IMR-90 (cell line): Measurements from ENCODE around the gene C16orf87. TPM values are rescaled to one million over a fixed set of nuclear protein-coding genes. Genes with fewer than 3 reads are reported as not detected.

Source experiments
- ATAC-seq: fragments of 200-7000 bp; cut with Tn5 transposase; 2 replicates; pipeline ENCODE4 v1.9.1; 2020; ENCODE audit warnings: low read depth, mild to moderate bottlenecking, moderate library complexity
- BruUV-seq: library from RNA; stranded (reverse); fragments of 400-500 nt; replicated peaks from 2 replicates; lab custom pipeline; 2021; lab: Mats Ljungman, UMichigan
- CTCF ChIA-PET: fragments of 300-600 bp; formaldehyde crosslinking; extraction: SDS; loops from one replicate; lab custom pipeline; 2021; ENCODE audit warnings: antibody characterized with exemption; lab: Yijun Ruan, JAX
- POLR2A ChIA-PET: fragments of 300-600 bp; sonication (Branson Sonifier 250); formaldehyde crosslinking; loops from one replicate; lab custom pipeline; 2022; ENCODE audit warnings: antibody characterized with exemption; ENCODE audit not compliant: unreplicated experiment; lab: Charles Lee
- DNase-seq: peaks from one replicate; pipeline ENCODE4 v3.0.0; 2013
- H2AFZ ChIP-seq: replicated peaks from 2 replicates; pipeline ENCODE3; 2013; ENCODE audit warnings: low read length, mild to moderate bottlenecking; ENCODE audit not compliant: poor library complexity
- H2AK5ac ChIP-seq: 2 replicates; pipeline ENCODE4 v1.6.1; 2013; ENCODE audit warnings: low read depth, low read length, inconsistent platforms
- H2AK9ac ChIP-seq: replicated peaks from 2 replicates; pipeline ENCODE3; 2013; ENCODE audit warnings: mild to moderate bottlenecking, low read depth, low read length, moderate library complexity; ENCODE audit not compliant: poor library complexity
- H2BK120ac ChIP-seq: 2 replicates; pipeline ENCODE4 v1.6.1; 2013; ENCODE audit warnings: low read depth, low read length, inconsistent platforms
- H2BK15ac ChIP-seq: 3 replicates; pipeline ENCODE4 v1.6.1; 2013; ENCODE audit warnings: low read depth, low read length, inconsistent platforms
- H2BK20ac ChIP-seq: 2 replicates; pipeline ENCODE4 v1.6.1; 2013; ENCODE audit warnings: low read depth, mild to moderate bottlenecking, inconsistent platforms, low read length, moderate library complexity
- H2BK5ac ChIP-seq: 2 replicates; pipeline ENCODE4 v1.6.1; 2013; ENCODE audit warnings: mild to moderate bottlenecking, low read depth, low read length, inconsistent platforms; ENCODE audit not compliant: poor library complexity, severe bottlenecking
- H3K14ac ChIP-seq: replicated peaks from 2 replicates; pipeline ENCODE4 v1.6.1; 2013; ENCODE audit warnings: low read depth, low read length, inconsistent platforms
- H3K18ac ChIP-seq: 2 replicates; pipeline ENCODE4 v1.6.1; 2013; ENCODE audit warnings: low read depth, low read length, control low read depth
- H3K23ac ChIP-seq: 2 replicates; pipeline ENCODE4 v1.6.1; 2013; ENCODE audit warnings: low read depth, low read length, inconsistent platforms
- H3K27ac ChIP-seq: 2 replicates; pipeline ENCODE4 v1.5.1; 2013; ENCODE audit warnings: mild to moderate bottlenecking, control low read depth, low read length; ENCODE audit not compliant: insufficient read depth
- H3K27me3 ChIP-seq: 2 replicates; pipeline ENCODE4 v1.6.1; 2013; ENCODE audit warnings: low read length; ENCODE audit not compliant: control insufficient read depth, insufficient read depth
- H3K36me3 ChIP-seq: 2 replicates; pipeline ENCODE4 v1.6.1; 2013; ENCODE audit warnings: low read length, mixed read lengths; ENCODE audit not compliant: control insufficient read depth, insufficient read depth
- H3K4ac ChIP-seq: 2 replicates; pipeline ENCODE4 v1.6.1; 2013; ENCODE audit warnings: low read depth, low read length, inconsistent platforms
- H3K4me1 ChIP-seq: 2 replicates; pipeline ENCODE4 v1.6.1; 2013; ENCODE audit warnings: low read length, mixed read lengths; ENCODE audit not compliant: control insufficient read depth, insufficient read depth
- H3K4me2 ChIP-seq: 2 replicates; pipeline ENCODE4 v1.6.1; 2013; ENCODE audit warnings: low read depth, mild to moderate bottlenecking, control low read depth, low read length, moderate library complexity
- H3K4me3 ChIP-seq: 2 replicates; pipeline ENCODE4 v1.5.1; 2013; ENCODE audit warnings: low read depth, mild to moderate bottlenecking, control low read depth, low read length, moderate library complexity; ENCODE audit not compliant: insufficient read depth
- H3K56ac ChIP-seq: 2 replicates; pipeline ENCODE4 v1.6.1; 2013; ENCODE audit warnings: low read length, inconsistent platforms; ENCODE audit not compliant: insufficient read depth; ENCODE audit errors: extremely low read depth
- H3K79me1 ChIP-seq, 2 experiments: 2 replicates each; pipeline ENCODE4 v1.6.1; 2013; ENCODE audit warnings: low read length in 2 of 2, inconsistent platforms in 1 of 2, low read depth in 1 of 2
- H3K9ac ChIP-seq: 2 replicates; pipeline ENCODE4 v1.6.1; 2013; ENCODE audit warnings: low read depth, low read length, control low read depth
- H3K9me1 ChIP-seq: 2 replicates; pipeline ENCODE4 v1.6.1; 2013; ENCODE audit warnings: low read length, inconsistent platforms; ENCODE audit not compliant: insufficient read depth
- H3K9me3 ChIP-seq: 2 replicates; pipeline ENCODE4 v1.6.1; 2013; ENCODE audit warnings: low read length; ENCODE audit not compliant: control insufficient read depth, insufficient read depth
- H4K20me1 ChIP-seq: 2 replicates; pipeline ENCODE4 v1.6.1; 2013; ENCODE audit warnings: low read length, inconsistent platforms; ENCODE audit not compliant: insufficient read depth
- H4K5ac ChIP-seq: 2 replicates; pipeline ENCODE4 v1.6.1; 2013; ENCODE audit warnings: mild to moderate bottlenecking, low read depth, low read length, control low read depth
- H4K8ac ChIP-seq, 2 experiments: 2 replicates each; pipeline ENCODE4 v1.6.1; 2013; ENCODE audit warnings: low read depth in 2 of 2, low read length in 2 of 2, control low read depth in 1 of 2, inconsistent platforms in 1 of 2
- H4K91ac ChIP-seq: 2 replicates; pipeline ENCODE4 v1.6.1; 2013; ENCODE audit warnings: low read depth, low read length, inconsistent platforms; ENCODE audit not compliant: insufficient read depth
- BHLHE40 ChIP-seq: fragments of 150-350 bp; IDR thresholded peaks from 2 replicates; pipeline ENCODE4 v1.6.1; 2016; ENCODE audit warnings: mild to moderate bottlenecking, low read depth, low read length
- CEBPB ChIP-seq: IDR thresholded peaks from 2 replicates; pipeline ENCODE4 v1.6.1; 2012; ENCODE audit warnings: low read depth, low read length, improper control_type of control experiment
- MAFK ChIP-seq: IDR thresholded peaks from 2 replicates; pipeline ENCODE4 v1.6.1; 2012; ENCODE audit warnings: low read depth, low read length, improper control_type of control experiment
- MAZ ChIP-seq: IDR thresholded peaks from 2 replicates; pipeline ENCODE4 v1.6.1; 2012; ENCODE audit warnings: low read depth, mild to moderate bottlenecking, low read length, improper control_type of control experiment, moderate library complexity, borderline replicate concordance
- RAD21 ChIP-seq: IDR thresholded peaks from 2 replicates; pipeline ENCODE4 v1.6.1; 2012; ENCODE audit warnings: low read length, improper control_type of control experiment
- RCOR1 ChIP-seq: IDR thresholded peaks from 2 replicates; pipeline ENCODE4 v1.6.1; 2012; ENCODE audit warnings: mild to moderate bottlenecking, low read length, improper control_type of control experiment; ENCODE audit not compliant: insufficient replicate concordance
- SMC3 ChIP-seq: fragments of 150-350 bp; IDR thresholded peaks from 2 replicates; pipeline ENCODE4 v1.6.1; 2016; ENCODE audit warnings: low read depth, mild to moderate bottlenecking, antibody characterized with exemption, low read length, moderate library complexity
- WGBS, 2 experiments: methylation state at CpG; one replicate each; pipeline versions ENCODE4 v1.1.5 to v1.1.7; 2013; ENCODE audit warnings: missing lambda C conversion rate in 2 of 2; ENCODE audit not compliant: insufficient read length in 1 of 2; ENCODE audit errors: extremely low coverage in 2 of 2; 5-methylcytosine and 5-hydroxymethylcytosine counted together
- dilution Hi-C: fragments of 300-500 bp; cut with HindIII; formaldehyde crosslinking; loops from one replicate; pipeline ENCODE4 v1.14.3; 2018; ENCODE audit warnings: low sequenced_read_pairs; ENCODE audit not compliant: unreplicated experiment
- in situ Hi-C: fragments of 300-500 bp; cut with MboI; formaldehyde crosslinking; loops from 3 replicates; pipeline ENCODE4 v1.14.3; 2019; ENCODE audit warnings: low sequenced_read_pairs, inconsistent platforms, mixed read lengths
- intact Hi-C: fragments of 100-400 bp; cut with micrococcal nuclease; formaldehyde crosslinking; loops from 2 replicates; pipeline ENCODE4 v1.10.0; 2022
- polyA plus RNA-seq, 3 experiments: library from polyadenylated mRNA; depleted of rRNA; stranded (reverse); fragments of >200 nt; gene quantifications; 2 replicates each; pipeline ENCODE4 v1.2.3, GENCODE V29; 2012; ENCODE audit warnings: low replicate concordance in 1 of 3
- total RNA-seq: library from RNA; depleted of rRNA; stranded (reverse); fragments of >200 nt; gene quantifications from 2 replicates; pipeline ENCODE4 v1.2.3, GENCODE V29; 2012
- TF ChIP-seq, protein P1 (sequence below): fragments of 150-350 bp; IDR thresholded peaks from 2 replicates; pipeline ENCODE4 v1.6.1; 2017; ENCODE audit warnings: mild to moderate bottlenecking, antibody characterized with exemption, low read length, low read depth
- TF ChIP-seq, protein P2 (sequence below): conservative IDR thresholded peaks from 2 replicates; pipeline ENCODE4 v1.5.1; 2012; ENCODE audit warnings: mild to moderate bottlenecking, low read depth, low read length, improper control_type of control experiment

The C16orf87 gene
- total and polyA plus RNA-seq, 2 of the 4 experiments (the other 2 are of a cell fraction), result 6.3 to 8.1 TPM

- Histone ChIP-seq H2BK15ac (no peak overlapping the region), H2BK120ac (no peak overlapping the region), H3K14ac (no peak overlapping the region), H3K27me3 (no peaks in the 10 kb centered on the region), H2BK5ac (no peak overlapping the region), H3K4me3 (no peak overlapping the region), H4K91ac (no peak overlapping the region), H4K20me1 (peaks cover 6% of the 10 kb centered on the region; the same call in 1 of the 2 replicates), H3K4me1 (no peaks in the 10 kb centered on the region), H3K23ac (no peak overlapping the region), H3K56ac (no peak overlapping the region), H4K8ac (no peak overlapping the region), H3K36me3 (peaks cover 12% of the 10 kb centered on the region), H2BK20ac (no peak overlapping the region), H3K9ac (no peak overlapping the region), H4K5ac (no peak overlapping the region), H2AK9ac (no peak overlapping the region), H3K79me1 (peaks cover 26 to 37% of the 10 kb centered on the region in 2 experiments), H2AK5ac (no peak overlapping the region), H3K9me1 (peaks cover 3% of the 10 kb centered on the region; the same call in 1 of the 2 replicates), H3K18ac (no peak overlapping the region), H3K27ac (no peak overlapping the region; the same call in 1 of the 2 replicates), H3K4me2 (no peak overlapping the region), H2AFZ (no peak overlapping the region), H3K4ac (no peak overlapping the region), H3K9me3 (no peaks in the 10 kb centered on the region)
- POLR2A ChIA-PET, result no interaction called here
- intact Hi-C loops, result loop anchor here (1.0 kb wide), 1 partner anchor 128 kb away; no protein-coding TSS in a partner anchor
- TF ChIP-seq, protein P1, sequence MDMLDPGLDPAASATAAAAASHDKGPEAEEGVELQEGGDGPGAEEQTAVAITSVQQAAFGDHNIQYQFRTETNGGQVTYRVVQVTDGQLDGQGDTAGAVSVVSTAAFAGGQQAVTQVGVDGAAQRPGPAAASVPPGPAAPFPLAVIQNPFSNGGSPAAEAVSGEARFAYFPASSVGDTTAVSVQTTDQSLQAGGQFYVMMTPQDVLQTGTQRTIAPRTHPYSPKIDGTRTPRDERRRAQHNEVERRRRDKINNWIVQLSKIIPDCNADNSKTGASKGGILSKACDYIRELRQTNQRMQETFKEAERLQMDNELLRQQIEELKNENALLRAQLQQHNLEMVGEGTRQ, result no peak
- no peak for TF ChIP-seq MAZ
- no peak for TF ChIP-seq BHLHE40
- no peak for TF ChIP-seq MAFK
- TF ChIP-seq RCOR1, result no peak
- TF ChIP-seq, protein P2, sequence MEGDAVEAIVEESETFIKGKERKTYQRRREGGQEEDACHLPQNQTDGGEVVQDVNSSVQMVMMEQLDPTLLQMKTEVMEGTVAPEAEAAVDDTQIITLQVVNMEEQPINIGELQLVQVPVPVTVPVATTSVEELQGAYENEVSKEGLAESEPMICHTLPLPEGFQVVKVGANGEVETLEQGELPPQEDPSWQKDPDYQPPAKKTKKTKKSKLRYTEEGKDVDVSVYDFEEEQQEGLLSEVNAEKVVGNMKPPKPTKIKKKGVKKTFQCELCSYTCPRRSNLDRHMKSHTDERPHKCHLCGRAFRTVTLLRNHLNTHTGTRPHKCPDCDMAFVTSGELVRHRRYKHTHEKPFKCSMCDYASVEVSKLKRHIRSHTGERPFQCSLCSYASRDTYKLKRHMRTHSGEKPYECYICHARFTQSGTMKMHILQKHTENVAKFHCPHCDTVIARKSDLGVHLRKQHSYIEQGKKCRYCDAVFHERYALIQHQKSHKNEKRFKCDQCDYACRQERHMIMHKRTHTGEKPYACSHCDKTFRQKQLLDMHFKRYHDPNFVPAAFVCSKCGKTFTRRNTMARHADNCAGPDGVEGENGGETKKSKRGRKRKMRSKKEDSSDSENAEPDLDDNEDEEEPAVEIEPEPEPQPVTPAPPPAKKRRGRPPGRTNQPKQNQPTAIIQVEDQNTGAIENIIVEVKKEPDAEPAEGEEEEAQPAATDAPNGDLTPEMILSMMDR, result peak; percentile 50
- TF ChIP-seq RAD21, result peak; percentile 40; the same call in 1 of the 2 replicates
- peak; percentile 50 for TF ChIP-seq SMC3
- no peak for TF ChIP-seq CEBPB
- ATAC-seq (peak; percentile 80), DNase-seq (peak; percentile 25)
- CTCF ChIA-PET, result interaction anchor here (0.6 to 1.9 kb wide), 7 partner anchors 12 to 128 kb away, joined by 3 to 8 read pairs (median 6); no protein-coding TSS in a partner anchor
- no TSS peak for BruUV-seq
- WGBS, 2 experiments, result 80% methylated on average over 1 of the region's 5 CpGs; no CpG with 5 or more reads in 1 of the 2 experiments
- in situ Hi-C loops, result no loop called here
- dilution Hi-C loops, result no loop called here
Measured at GRCh38 chr16:46801428-46802049, 29.4 kb downstream of the C16orf87 start.
